GM19452 (cell line): ENCODE data around the gene SLC2A3.
"Not testable (repeated sequence)": the region's sequence is repeated elsewhere in the genome, so short reads cannot be mapped to it uniquely, and the experiment has no call there.

Source experiments
- ATAC-seq: cut with Tn5 transposase; IDR thresholded peaks from one replicate; pipeline ENCODE4 v1.9.1; 2021; ENCODE audit not compliant: unreplicated experiment

SLC2A3 gene

GRCh38 chr12:7953912-7954311 lies 17.9 kb upstream of the SLC2A3 start:
- not testable (repeated sequence) for ATAC-seq

- ATAC-seq: no peak
Measured at GRCh38 chr12:7951671-7952070, 15.7 kb upstream of the SLC2A3 start.

GRCh38 chr12:7950230-7950943 lies 14.4 kb upstream of the SLC2A3 start:
- not testable (repeated sequence) for ATAC-seq

GRCh38 chr12:7948589-7949260 lies 12.7 kb upstream of the SLC2A3 start:
- ATAC-seq: no peak

- ATAC-seq: no peak
Measured at GRCh38 chr12:7947011-7947410, 11.0 kb upstream of the SLC2A3 start.

- not testable (repeated sequence) for ATAC-seq
Measured at GRCh38 chr12:7944760-7945159, 8.8 kb upstream of the SLC2A3 start.

GRCh38 chr12:7940906-7941305 lies 4.9 kb upstream of the SLC2A3 start:
- ATAC-seq: no peak

- no peak for ATAC-seq
Measured at GRCh38 chr12:7937833-7938506, 2.0 kb upstream of the SLC2A3 start.

- ATAC-seq: no peak
Measured at GRCh38 chr12:7934889-7935492, 996 bp downstream of the SLC2A3 start.

GRCh38 chr12:7934091-7934888 lies 1.7 kb downstream of the SLC2A3 start:
- no peak for ATAC-seq

- peak; percentile 71 for ATAC-seq
Measured at GRCh38 chr12:7933255-7933726, 2.7 kb downstream of the SLC2A3 start.

GRCh38 chr12:7932599-7933240 lies 3.3 kb downstream of the SLC2A3 start:
- not testable (repeated sequence) for ATAC-seq

- no peak for ATAC-seq
Measured at GRCh38 chr12:7929083-7929792, 6.7 kb downstream of the SLC2A3 start.

- ATAC-seq: no peak
Measured at GRCh38 chr12:7927470-7927869, 8.5 kb downstream of the SLC2A3 start.

GRCh38 chr12:7926068-7926666 lies 9.8 kb downstream of the SLC2A3 start:
- not testable (repeated sequence) for ATAC-seq

- no peak for ATAC-seq
Measured at GRCh38 chr12:7923241-7924236, 12.4 kb downstream of the SLC2A3 start.

- ATAC-seq: not testable (repeated sequence)
Measured at GRCh38 chr12:7921181-7921580, 14.8 kb downstream of the SLC2A3 start.

GRCh38 chr12:7918268-7918590 lies 17.8 kb downstream of the SLC2A3 start:
- not testable (repeated sequence) for ATAC-seq
